HS-5 (cell line): ENCODE measurements around the gene ZNF335.

Experiments used
- DNase-seq: peaks from one replicate; pipeline ENCODE4 v3.0.0-alpha.2; 2012; ENCODE audit warnings: low read depth

The ZNF335 gene, protein sequence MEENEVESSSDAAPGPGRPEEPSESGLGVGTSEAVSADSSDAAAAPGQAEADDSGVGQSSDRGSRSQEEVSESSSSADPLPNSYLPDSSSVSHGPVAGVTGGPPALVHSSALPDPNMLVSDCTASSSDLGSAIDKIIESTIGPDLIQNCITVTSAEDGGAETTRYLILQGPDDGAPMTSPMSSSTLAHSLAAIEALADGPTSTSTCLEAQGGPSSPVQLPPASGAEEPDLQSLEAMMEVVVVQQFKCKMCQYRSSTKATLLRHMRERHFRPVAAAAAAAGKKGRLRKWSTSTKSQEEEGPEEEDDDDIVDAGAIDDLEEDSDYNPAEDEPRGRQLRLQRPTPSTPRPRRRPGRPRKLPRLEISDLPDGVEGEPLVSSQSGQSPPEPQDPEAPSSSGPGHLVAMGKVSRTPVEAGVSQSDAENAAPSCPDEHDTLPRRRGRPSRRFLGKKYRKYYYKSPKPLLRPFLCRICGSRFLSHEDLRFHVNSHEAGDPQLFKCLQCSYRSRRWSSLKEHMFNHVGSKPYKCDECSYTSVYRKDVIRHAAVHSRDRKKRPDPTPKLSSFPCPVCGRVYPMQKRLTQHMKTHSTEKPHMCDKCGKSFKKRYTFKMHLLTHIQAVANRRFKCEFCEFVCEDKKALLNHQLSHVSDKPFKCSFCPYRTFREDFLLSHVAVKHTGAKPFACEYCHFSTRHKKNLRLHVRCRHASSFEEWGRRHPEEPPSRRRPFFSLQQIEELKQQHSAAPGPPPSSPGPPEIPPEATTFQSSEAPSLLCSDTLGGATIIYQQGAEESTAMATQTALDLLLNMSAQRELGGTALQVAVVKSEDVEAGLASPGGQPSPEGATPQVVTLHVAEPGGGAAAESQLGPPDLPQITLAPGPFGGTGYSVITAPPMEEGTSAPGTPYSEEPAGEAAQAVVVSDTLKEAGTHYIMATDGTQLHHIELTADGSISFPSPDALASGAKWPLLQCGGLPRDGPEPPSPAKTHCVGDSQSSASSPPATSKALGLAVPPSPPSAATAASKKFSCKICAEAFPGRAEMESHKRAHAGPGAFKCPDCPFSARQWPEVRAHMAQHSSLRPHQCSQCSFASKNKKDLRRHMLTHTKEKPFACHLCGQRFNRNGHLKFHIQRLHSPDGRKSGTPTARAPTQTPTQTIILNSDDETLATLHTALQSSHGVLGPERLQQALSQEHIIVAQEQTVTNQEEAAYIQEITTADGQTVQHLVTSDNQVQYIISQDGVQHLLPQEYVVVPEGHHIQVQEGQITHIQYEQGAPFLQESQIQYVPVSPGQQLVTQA (N-terminal part only)

DNA sequence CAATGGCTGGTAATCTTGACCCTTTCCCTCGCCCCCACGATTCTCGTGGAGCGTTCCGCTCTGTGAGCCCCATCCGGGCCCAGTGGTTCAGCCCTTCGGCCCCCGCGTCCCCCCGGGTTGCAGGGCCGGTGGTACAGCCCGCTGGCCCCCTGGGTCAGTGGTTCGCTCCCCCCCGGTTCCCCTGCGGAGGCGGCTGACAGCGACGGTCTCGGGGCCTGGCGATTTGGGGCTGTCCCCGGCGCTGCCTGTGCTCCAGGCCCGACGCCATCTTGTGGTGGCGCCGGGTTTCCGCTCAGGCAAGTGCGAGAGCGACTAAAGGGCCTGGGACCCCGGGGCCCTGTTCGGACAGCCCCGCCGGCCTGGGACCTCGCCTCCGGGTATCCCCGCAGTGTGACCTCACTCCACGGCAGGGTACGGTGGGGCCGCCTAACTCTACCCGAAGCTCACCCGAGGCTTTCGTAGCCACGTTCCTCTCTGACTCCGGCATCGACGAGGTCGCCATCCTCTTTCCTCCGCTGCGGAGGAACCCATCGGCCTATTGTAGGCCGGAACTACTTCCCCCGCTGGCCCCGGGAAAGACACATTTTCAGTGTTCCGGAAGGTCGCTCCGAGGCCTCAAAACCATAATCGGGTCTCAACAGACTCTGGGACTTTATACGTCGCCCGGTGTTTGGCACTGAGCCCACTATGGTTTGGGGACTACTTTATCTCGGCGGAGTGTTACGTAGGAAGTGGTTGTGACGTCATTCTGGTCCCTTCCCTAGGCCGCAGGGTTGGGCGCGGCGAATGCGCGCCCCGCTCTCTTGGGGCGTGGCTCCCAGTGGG lies at the start of gene ZNF335:
TSS of gene ZNF335 (minus strand) at position 529 of the 825 bp plus-strand sequence. CDS start 793 bp downstream, outside the sequence.
- DNase-seq, result peak; percentile 99

DNA sequence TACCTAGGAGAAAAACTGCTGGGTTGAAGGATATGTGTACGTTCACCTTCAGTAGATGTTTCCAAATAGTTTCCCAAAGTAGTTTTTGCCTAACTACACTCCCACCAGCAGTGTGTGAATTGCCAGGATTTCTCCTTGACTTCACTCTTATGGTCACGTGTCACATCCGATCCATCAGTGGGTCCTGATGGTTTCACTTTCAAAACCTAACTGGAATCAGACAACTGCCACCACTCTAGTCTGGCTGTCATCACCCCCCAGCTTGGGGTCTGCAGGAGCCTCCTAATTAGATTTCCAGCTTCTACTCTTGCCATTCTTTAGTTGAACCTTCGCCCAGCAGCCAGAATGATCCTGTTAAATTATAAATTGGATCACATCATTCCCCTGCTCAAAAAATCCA lies 48.6 kb upstream of the ZNF335 start:
- DNase-seq, result no peak

DNA sequence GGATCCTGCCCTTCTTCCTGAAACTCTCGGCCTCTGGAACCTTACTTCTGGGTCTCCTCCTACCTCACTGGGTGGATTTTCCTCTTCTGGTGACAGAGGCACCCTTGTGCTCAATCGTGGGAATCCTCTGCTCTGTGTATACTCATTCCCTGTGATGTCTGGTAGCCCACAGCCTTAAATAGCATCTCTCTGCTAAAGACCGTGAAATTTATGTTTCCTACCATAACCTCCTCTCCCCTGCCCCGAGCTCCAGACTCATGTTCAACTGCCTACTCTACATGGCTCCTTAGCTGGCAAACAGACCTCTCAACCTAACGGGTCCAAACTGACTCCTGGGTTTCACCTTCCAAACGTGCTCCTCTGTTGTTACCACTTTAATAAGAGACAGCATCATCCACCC lies 46.6 kb upstream of the ZNF335 start:
- DNase-seq, result no peak

DNA sequence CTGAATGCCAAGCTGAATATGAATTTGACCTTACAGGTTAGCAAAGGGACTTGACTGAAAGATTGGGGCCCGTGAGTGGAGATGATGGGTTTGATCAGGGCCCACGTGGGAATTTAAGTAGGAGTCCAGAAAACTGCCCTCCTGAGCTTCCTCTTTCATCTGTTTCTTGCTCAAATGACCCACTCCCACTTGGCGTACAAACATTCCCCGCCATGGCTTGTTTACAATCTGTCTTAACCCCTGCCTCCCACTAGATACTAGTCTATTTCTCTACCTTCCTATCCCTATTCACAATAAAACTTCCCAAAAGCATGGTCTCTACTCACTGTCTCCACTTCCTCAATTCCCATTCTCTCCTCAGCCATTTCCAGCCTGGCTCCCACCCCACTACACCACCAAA lies 46.1 kb upstream of the ZNF335 start:
- DNase-seq, result no peak

DNA sequence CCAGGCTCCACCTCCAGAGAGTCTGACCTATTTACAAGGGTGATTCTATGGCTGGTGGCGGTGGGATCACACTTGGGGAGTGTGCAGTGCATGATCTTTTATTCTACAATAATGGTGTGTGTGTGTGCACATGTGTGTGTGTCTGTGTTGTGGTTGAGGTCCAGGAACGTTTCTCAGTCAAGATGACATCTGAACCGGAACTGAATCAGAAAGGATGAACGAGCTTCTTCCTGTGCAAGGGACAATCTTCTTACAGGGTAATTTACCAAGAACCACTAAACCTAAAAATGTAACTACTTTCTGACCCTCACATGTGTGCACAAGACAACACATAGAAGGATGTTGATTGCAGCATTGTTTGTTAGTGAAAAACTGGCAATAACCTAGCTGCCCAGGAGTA lies 45.3 kb upstream of the ZNF335 start:
- no peak for DNase-seq

DNA sequence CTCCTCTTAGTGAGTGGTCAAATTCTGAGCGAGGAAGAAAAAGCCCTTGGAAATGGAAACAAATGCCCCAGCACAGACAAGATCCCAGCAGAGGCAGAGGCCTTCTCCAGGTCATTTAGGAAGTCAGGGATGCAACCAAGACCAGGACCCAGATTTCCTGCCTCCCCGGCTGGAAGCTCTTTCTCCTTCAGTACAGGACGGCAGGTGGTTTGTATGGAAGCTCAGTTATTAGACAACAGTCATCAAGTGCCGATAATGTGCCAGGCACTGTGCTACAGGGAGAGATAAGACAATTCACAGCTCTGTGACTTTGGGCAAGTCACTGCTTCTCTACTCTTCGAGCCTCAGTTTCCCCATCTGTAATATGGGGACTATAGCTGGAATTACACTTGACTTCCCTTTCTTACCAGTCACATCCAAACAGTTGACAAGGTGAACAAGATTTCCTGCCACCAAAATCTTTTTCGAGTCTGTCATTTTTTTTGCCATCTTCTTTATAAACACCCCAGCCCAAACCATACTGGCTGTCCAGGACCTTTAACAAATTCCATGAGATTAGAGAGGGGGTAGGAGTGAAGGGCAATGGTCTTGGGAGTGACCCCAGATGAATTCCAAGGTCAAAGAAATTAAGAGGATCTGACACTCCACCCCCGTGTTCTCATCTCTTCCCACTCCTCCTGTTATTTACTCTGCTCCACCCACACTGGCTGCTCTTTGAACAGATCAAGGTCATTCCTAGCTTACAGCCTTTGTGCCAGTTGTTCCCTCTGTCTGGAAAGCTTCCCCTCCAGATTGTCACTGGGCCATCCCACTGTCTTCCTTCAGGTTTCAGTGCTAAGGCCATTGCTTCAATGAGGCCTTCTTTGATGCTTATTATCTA lies 42.8 kb upstream of the ZNF335 start:
- no peak for DNase-seq

DNA sequence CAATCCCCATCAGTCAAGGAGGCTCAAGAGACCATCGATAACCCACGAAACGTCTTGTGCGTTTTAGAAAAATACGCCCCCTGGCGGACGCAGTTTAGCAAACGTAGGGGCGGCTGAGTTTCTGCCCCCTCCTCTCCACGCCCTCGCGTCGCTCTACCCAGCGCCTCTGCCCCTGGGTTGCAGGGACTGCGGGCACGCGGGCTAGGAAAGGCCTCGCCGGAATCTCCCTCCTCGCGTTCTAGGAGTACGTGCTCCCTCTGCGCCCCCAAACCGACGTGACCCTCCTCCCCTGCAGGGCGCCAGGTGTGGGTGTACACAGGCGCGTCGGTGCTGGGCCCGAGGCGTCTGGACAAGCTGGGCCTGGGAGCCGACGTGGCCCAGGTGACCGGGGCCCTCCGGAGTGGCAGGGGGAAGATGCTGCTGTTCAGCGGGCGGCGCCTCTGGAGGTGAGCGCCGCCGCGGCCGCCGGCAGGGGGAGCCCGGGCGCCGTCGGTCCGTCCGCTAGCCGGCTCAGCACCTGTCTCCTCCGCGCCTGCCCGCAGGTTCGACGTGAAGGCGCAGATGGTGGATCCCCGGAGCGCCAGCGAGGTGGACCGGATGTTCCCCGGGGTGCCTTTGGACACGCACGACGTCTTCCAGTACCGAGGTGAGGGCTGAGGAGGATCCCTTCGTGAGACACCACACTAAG lies 42.0 kb upstream of the ZNF335 start:
- DNase-seq, result no peak

DNA sequence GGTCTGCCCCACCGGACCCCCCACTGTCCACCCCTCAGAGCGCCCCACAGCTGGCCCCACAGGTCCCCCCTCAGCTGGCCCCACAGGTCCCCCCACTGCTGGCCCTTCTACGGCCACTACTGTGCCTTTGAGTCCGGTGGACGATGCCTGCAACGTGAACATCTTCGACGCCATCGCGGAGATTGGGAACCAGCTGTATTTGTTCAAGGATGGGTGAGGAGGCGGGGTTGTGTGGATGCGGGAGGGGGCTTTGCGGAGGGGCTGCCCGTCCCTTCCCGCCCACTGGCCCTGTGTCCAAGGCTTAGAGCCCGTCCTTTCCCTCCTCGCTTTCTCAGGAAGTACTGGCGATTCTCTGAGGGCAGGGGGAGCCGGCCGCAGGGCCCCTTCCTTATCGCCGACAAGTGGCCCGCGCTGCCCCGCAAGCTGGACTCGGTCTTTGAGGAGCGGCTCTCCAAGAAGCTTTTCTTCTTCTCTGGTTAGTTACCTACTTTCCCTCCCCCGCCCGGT lies 41.4 kb upstream of the ZNF335 start:
- DNase-seq, result no peak

DNA sequence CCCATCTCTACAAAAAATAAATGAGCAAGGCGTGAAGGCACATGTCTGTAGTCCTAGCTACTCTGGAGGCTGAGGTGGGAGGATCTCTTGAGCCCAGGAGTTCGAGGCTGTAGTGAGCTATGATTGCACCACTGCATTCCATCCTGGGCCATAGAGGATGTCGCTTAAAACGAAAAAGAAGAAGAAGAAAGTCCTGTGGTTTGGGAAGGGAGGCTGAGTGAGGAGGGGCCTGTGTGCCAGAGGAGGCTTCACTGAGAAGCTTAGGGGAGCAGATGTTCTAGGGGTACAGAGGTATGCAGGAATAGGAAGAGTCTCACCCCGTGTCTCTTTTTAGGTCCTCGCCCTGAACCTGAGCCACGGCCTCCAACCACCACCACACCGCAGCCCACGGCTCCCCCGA lies 40.9 kb upstream of the ZNF335 start:
- no peak for DNase-seq

DNA sequence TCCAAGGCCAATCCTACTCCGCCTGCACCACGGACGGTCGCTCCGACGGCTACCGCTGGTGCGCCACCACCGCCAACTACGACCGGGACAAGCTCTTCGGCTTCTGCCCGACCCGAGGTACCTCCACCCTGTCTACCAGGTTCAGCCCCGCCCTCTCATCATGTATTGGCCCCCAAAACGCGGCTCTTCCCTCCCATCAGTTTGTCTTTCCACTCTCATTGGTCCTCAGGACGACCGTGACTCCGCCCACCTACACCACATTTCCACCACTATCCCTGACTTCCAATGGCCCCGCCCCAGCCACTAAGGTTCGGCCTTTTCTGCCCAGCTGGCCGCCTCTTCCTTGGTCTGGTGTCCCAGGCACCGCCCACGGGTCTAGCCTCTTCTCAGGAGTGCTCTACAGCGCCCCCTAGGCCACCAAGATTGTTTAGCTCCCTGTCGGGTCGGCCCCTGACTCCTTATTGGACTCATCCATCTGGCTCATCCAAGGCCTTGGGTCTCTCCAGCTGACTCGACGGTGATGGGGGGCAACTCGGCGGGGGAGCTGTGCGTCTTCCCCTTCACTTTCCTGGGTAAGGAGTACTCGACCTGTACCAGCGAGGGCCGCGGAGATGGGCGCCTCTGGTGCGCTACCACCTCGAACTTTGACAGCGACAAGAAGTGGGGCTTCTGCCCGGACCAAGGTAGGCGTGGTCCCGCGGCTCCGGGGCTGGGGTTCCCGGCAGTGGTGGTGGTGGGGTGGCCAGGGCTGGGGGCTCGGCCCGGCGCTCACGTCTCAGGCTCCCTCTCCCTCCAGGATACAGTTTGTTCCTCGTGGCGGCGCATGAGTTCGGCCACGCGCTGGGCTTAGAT lies 39.9 kb upstream of the ZNF335 start:
- no peak for DNase-seq

DNA sequence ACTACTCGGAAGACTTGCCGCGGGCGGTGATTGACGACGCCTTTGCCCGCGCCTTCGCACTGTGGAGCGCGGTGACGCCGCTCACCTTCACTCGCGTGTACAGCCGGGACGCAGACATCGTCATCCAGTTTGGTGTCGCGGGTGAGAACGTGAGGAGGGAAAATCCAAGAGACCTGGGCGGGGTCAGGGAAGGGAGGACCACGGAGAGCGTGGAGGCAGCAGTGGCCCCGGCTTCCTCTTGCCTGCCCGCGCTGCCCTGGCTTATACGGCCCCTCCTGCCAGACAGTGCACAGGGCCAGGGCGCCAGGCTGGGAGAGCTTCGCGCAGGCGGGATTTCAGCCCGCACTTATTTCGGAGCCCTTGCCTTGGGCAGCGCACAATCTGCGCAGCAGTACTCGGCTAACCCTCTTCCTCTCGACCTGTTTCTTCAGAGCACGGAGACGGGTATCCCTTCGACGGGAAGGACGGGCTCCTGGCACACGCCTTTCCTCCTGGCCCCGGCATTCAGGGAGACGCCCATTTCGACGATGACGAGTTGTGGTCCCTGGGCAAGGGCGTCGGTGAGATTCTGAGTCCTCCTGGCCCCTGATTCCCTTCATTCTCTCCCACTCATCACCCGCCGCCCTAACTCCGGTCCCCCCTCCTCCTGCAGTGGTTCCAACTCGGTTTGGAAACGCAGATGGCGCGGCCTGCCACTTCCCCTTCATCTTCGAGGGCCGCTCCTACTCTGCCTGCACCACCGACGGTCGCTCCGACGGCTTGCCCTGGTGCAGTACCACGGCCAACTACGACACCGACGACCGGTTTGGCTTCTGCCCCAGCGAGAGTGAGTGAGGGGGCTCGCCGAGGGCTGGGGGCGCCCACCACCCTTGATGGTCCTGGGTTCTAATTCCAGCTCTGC lies 38.7 kb upstream of the ZNF335 start:
- DNase-seq, result no peak

DNA sequence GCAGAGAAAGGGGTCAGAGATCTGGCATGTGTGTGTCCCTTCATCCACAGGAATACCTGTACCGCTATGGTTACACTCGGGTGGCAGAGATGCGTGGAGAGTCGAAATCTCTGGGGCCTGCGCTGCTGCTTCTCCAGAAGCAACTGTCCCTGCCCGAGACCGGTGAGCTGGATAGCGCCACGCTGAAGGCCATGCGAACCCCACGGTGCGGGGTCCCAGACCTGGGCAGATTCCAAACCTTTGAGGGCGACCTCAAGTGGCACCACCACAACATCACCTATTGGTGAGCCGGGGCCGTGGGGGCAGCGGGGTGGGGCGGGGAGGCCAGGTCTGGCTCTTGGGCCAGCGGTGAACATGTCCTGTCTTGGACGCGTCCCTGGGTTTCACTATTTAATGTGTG lies 37.8 kb upstream of the ZNF335 start:
- DNase-seq, result no peak

DNA sequence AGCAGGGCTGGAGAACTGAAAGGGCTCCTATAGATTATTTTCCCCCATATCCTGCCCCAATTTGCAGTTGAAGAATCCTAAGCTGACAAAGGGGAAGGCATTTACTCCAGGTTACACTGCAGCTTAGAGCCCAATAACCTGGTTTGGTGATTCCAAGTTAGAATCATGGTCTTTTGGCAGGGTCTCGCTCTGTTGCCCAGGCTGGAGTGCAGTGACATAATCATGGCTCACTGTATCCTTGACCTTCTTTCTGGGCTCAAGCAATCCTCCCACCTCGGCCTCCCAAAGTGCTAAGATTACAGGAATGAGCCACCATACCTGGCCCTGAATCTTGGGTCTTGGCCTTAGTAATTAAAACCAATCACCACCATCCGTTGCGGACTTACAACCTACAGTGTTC lies 35.7 kb upstream of the ZNF335 start:
- no peak for DNase-seq

DNA sequence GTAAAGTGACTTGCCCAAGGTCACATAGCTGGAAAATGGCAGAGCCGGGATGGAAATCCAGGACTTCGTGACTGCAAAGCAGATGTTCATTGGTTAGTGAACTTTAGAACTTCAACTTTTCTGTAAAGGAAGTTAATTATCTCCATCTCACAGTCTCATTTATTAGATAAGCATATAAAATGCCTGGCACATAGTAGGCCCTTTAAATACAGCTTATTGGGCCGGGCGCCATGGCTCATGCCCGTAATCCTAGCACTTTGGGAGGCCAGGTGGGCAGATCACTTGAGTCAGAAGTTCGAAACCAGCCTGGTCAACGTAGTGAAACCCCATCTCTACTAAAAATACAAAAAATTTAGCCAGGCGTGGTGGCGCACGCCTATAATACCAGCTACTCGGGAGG lies 35.0 kb upstream of the ZNF335 start:
- no peak for DNase-seq

DNA sequence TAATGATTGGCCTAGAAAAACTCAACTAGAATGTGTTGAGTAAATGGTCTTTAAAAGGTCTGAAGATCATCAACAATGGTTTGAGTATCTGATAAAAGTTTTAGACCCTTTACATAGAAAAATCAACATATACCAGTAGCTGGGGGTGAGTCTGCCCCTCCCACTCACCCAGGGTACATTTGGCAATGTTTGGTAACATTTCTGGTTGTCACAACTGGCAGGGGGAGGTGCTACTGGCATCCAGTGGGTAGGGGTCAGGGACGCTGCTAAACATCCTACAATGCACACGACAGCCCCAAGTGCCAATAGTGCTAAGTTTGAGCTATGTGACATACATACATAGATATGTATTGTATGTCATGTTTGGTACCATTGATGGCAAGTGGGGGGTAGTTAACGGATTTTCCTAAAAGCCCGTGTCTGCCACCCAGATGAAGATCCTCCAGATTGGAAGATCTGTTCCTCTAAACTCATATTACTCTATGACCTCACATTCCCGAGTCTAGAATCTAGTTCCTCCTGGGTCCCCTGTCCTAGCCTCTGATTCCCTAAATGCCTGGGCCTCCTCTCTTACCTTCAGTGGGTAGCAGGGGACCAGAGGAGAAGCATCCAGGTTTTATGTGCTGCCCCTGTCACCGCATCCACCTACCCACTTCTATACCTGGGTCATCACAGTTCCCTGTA lies 34.2 kb upstream of the ZNF335 start:
- no peak for DNase-seq

DNA sequence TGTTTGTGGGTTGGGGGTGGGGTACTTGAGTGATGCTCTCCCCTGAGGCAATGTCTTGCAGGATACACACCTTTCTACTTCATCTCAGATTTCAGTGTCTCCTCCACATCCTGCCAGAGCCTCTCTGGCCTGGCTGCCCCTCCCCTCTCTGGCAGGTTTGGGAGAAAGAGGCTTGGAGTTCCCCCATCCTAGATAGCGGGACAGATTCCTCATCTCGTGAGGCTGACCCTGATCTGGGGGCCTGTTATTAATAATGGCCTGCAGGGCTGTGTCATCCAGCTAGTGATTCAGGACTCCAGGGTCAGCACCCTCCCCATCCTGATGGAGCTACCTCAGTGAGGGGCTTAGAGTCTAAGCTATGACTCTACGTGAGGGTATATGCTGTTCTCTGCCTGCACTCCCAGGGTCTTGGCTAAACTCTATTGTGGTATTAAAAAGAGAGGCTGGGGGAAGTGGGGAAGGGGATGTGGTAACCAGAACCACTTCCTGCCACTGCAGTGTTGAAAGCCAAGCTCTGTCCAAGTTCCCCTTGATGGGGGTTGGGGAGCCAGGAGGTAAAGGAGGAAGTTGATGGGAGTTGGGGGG lies 33.0 kb upstream of the ZNF335 start:
- DNase-seq, result no peak

DNA sequence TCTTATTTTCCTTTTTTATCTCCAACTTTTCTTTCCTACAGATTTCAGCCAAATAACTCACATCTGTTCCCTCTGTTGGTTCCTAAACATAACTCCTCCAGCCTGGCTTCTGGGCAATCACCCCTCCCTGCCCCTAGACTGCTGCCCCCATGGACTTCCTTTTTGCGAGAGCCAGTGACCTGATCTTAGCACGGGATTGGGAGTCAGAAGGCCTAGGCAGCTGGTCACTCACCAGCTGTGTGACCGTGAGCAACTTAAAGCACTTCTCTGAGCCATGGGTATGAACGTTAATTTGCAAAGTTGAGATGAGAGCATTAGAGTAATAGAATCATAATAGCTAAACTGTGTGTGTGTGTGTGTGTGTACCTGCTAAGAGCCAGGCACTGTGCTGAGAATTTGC lies 32.2 kb upstream of the ZNF335 start:
- DNase-seq, result no peak
